SK-N-SH (cell line): ENCODE results near the gene HIPK1. TPM values are rescaled to one million over a fixed set of nuclear protein-coding genes. Genes with fewer than 3 reads are reported as not detected.

Experiments used
- CTCF ChIA-PET: fragments of 300-600, 350-600 bp; formaldehyde crosslinking; extraction: SDS; loops from one replicate; lab custom pipeline; 2021; lab: Yijun Ruan, JAX
- POLR2A ChIA-PET: fragments of 350-600 bp; sonication (Branson Sonifier 250); formaldehyde crosslinking; extraction: SDS; loops from one replicate; lab custom pipeline; 2020; ENCODE audit warnings: antibody characterized with exemption, inconsistent platforms; lab: Yijun Ruan, JAX
- DNase-seq: peaks from one replicate; pipeline ENCODE4 v3.0.0; 2012
- H2AFZ ChIP-seq: fragments of 200-600 bp; sonication (generic); 2 replicates; pipeline ENCODE4 v1.8.1; 2016; ENCODE audit warnings: antibody characterized with exemption, mild to moderate bottlenecking, low read depth
- H3F3A ChIP-seq: fragments of 200-600 bp; sonication (generic); replicated peaks from 2 replicates; pipeline ENCODE3; 2016; ENCODE audit warnings: antibody characterized with exemption, mild to moderate bottlenecking; ENCODE audit not compliant: insufficient read depth
- H3K27ac ChIP-seq, 2 experiments: fragments of 200-500 bp in 1 of 2; fragments of 200-600 bp in 1 of 2; sonication (Bioruptor generic) in 1 of 2; sonication (generic), shearing (Covaris generic) in 1 of 2; 2 replicates each; pipeline versions ENCODE4 v1.5.1 to v1.6.1; 2014 to 2016; ENCODE audit warnings: low read depth in 2 of 2, inconsistent platforms in 1 of 2, low read length in 1 of 2, mild to moderate bottlenecking in 1 of 2, mixed read lengths in 1 of 2
- H3K27me3 ChIP-seq: fragments of 200-600 bp; sonication (generic), shearing (Covaris generic); 2 replicates; pipeline ENCODE4 v1.6.1; 2016; ENCODE audit warnings: mixed run types; ENCODE audit not compliant: insufficient read depth
- H3K36me3 ChIP-seq, 2 experiments: fragments of 200-500 bp in 1 of 2; fragments of 200-600 bp in 1 of 2; sonication (Bioruptor generic) in 1 of 2; sonication (generic) in 1 of 2; replicated peaks in 1 of 2; 2 replicates each; pipeline versions ENCODE3 to v1.5.1; 2014 to 2016; ENCODE audit warnings: low read length in 1 of 2, mild to moderate bottlenecking in 1 of 2; ENCODE audit not compliant: insufficient read depth in 2 of 2, control insufficient read depth in 1 of 2
- H3K4me1 ChIP-seq, 2 experiments: fragments of 200-500 bp in 1 of 2; fragments of 200-600 bp in 1 of 2; sonication (Bioruptor generic) in 1 of 2; sonication (generic), shearing (Covaris generic) in 1 of 2; 2 replicates each; pipeline versions ENCODE4 v1.5.1 to v1.6.1; 2014 to 2016; ENCODE audit warnings: low read depth in 1 of 2, low read length in 1 of 2, mixed run types in 1 of 2; ENCODE audit not compliant: insufficient read depth in 2 of 2, control insufficient read depth in 1 of 2
- H3K4me2 ChIP-seq: fragments of 200-600 bp; sonication (generic), shearing (Covaris generic); 2 replicates; pipeline ENCODE4 v1.6.1; 2017; ENCODE audit warnings: mixed run types
- H3K4me3 ChIP-seq, 2 experiments: fragments of 200-500 bp in 1 of 2; fragments of 200-600 bp in 1 of 2; sonication (Bioruptor generic) in 1 of 2; sonication (generic), shearing (Covaris generic) in 1 of 2; 2 replicates each; pipeline versions ENCODE4 v1.5.1 to v1.8.1; 2014 to 2016; ENCODE audit warnings: low read depth in 2 of 2, inconsistent platforms in 1 of 2, low read length in 1 of 2, mild to moderate bottlenecking in 1 of 2, mixed read lengths in 1 of 2, moderate library complexity in 1 of 2
- H3K79me2 ChIP-seq: fragments of 200-600 bp; sonication (generic); 2 replicates; pipeline ENCODE4 v1.8.1; 2017; ENCODE audit warnings: mild to moderate bottlenecking; ENCODE audit not compliant: insufficient read depth
- H3K9ac ChIP-seq: fragments of 200-600 bp; sonication (generic); 2 replicates; pipeline ENCODE4 v1.6.1; 2017; ENCODE audit warnings: mixed run types
- H3K9me2 ChIP-seq: fragments of 200-600 bp; sonication (generic); 2 replicates; pipeline ENCODE4 v1.6.1; 2017; ENCODE audit warnings: mixed run types
- H3K9me3 ChIP-seq: fragments of 200-600 bp; sonication (generic); 2 replicates; pipeline ENCODE4 v1.6.1; 2017; ENCODE audit warnings: mixed run types, mild to moderate bottlenecking, moderate library complexity
- H4K20me1 ChIP-seq: fragments of 200-600 bp; sonication (generic); 2 replicates; pipeline ENCODE4 v1.6.1; 2017; ENCODE audit warnings: mild to moderate bottlenecking, mixed run types; ENCODE audit not compliant: insufficient read depth
- CTCF ChIP-seq: fragments of 200-600 bp; sonication (generic); IDR thresholded peaks from 2 replicates; pipeline ENCODE4 v1.6.1; 2017; ENCODE audit warnings: antibody characterized with exemption, mild to moderate bottlenecking, moderate library complexity
- ELF1 ChIP-seq: IDR thresholded peaks from 2 replicates; pipeline ENCODE4 v1.4.0; 2012
- EP300 ChIP-seq, 2 experiments: IDR thresholded peaks; 2 replicates each; pipeline versions ENCODE4 v1.4.0 to v1.6.1; 2012; ENCODE audit warnings: borderline replicate concordance in 1 of 2, low read depth in 1 of 2, low read length in 1 of 2
- FOSL2 ChIP-seq: IDR thresholded peaks from 2 replicates; pipeline ENCODE4 v1.4.0; 2012; ENCODE audit warnings: low read depth, mild to moderate bottlenecking, moderate library complexity, borderline replicate concordance
- FOXJ3 ChIP-seq: sonication (generic); formaldehyde crosslinking; IDR thresholded peaks from 2 replicates; pipeline ENCODE4 v1.5.1; 2020; ENCODE audit warnings: mild to moderate bottlenecking, missing genetic modification reagents
- GATA2 ChIP-seq: sonication (generic); formaldehyde crosslinking; IDR thresholded peaks from 2 replicates; pipeline ENCODE4 v1.5.0; 2020; ENCODE audit warnings: mild to moderate bottlenecking, missing genetic modification reagents
- IRF3 ChIP-seq: fragments of 150-350 bp; IDR thresholded peaks from 2 replicates; pipeline ENCODE4 v1.6.1; 2016; ENCODE audit warnings: mild to moderate bottlenecking, low read depth, low read length
- JUND ChIP-seq: IDR thresholded peaks from 2 replicates; pipeline ENCODE4 v1.4.0; 2012
- MEF2A ChIP-seq: IDR thresholded peaks from 2 replicates; pipeline ENCODE4 v1.4.0; 2012; ENCODE audit warnings: low read depth, borderline replicate concordance
- MXI1 ChIP-seq: IDR thresholded peaks from 2 replicates; pipeline ENCODE4 v1.6.1; 2012; ENCODE audit warnings: mild to moderate bottlenecking, low read depth, low read length, improper control_type of control experiment
- NFIC ChIP-seq: IDR thresholded peaks from 2 replicates; pipeline ENCODE4 v1.4.0; 2012; ENCODE audit warnings: borderline replicate concordance
- NRF1 ChIP-seq: IDR thresholded peaks from 2 replicates; pipeline ENCODE4 v1.6.1; 2012; ENCODE audit warnings: low read depth, mild to moderate bottlenecking, low read length
- PBX3 ChIP-seq: IDR thresholded peaks from 2 replicates; pipeline ENCODE4; 2012
- RAD21 ChIP-seq: IDR thresholded peaks from 2 replicates; pipeline ENCODE4 v1.6.1; 2012; ENCODE audit warnings: mild to moderate bottlenecking, low read length
- RCOR1 ChIP-seq: fragments of 150-350 bp; IDR thresholded peaks from 2 replicates; pipeline ENCODE4 v1.6.1; 2017; ENCODE audit warnings: antibody characterized with exemption, low read length
- RFX5 ChIP-seq: IDR thresholded peaks from 2 replicates; pipeline ENCODE4 v1.6.1; 2012; ENCODE audit warnings: mild to moderate bottlenecking, improper control_type of control experiment, low read length
- RXRA ChIP-seq: IDR thresholded peaks from 2 replicates; pipeline ENCODE4 v1.4.0; 2012; ENCODE audit warnings: low read depth, mild to moderate bottlenecking, borderline replicate concordance
- SMC3 ChIP-seq: IDR thresholded peaks from 2 replicates; pipeline ENCODE4 v1.6.1; 2012; ENCODE audit warnings: low read depth, low read length, improper control_type of control experiment
- TAF1 ChIP-seq: IDR thresholded peaks from 2 replicates; pipeline ENCODE4 v1.6.1; 2012; ENCODE audit warnings: low read depth, mild to moderate bottlenecking, low read length, moderate library complexity, borderline replicate concordance
- TCF12 ChIP-seq: IDR thresholded peaks from 2 replicates; pipeline ENCODE4 v1.4.0; 2012
- YY1 ChIP-seq: IDR thresholded peaks from 2 replicates; pipeline ENCODE4 v1.4.0; 2012; ENCODE audit warnings: low read depth, mild to moderate bottlenecking
- WGBS: methylation state at CpG from one replicate; pipeline ENCODE4 v1.1.6; 2017; ENCODE audit warnings: low lambda C conversion rate; 5-methylcytosine and 5-hydroxymethylcytosine counted together
- polyA plus RNA-seq, 3 experiments: library from polyadenylated mRNA; depleted of rRNA; stranded (reverse); fragments of >200 nt; gene quantifications; 2 replicates each; pipeline ENCODE4 v1.2.3, GENCODE V29; 2012

The HIPK1 gene
- polyA plus RNA-seq, 1 of the 3 experiments (the other 2 are of a cell fraction) = 7.1 TPM

- TF ChIP-seq MXI1 (no peak), NRF1 (no peak), PBX3 (no peak), RXRA (no peak), ELF1 (no peak), MEF2A (no peak), FOSL2 (no peak), JUND (no peak), RCOR1 (no peak), GATA2 (no peak), RAD21 (no peak), CTCF (no peak)
- TF ChIP-seq, all 33 proteins: peak for 0
- WGBS = 80% methylated on average over 2 of the region's 2 CpGs
- CTCF ChIA-PET = no interaction called here
- Histone ChIP-seq H3K4me3 (no peak overlapping the region), H3K9me3 (no peaks in the 10 kb centered on the region), H3K4me2 (no peak overlapping the region), H3K27me3 (no peaks in the 10 kb centered on the region; the same call in 1 of the 2 replicates), H3K4me1 (peaks cover 0 to 2% of the 10 kb centered on the region in 2 experiments; a peak in 1 of 4 replicates), H3K79me2 (no peaks in the 10 kb centered on the region), H4K20me1 (no peaks in the 10 kb centered on the region), H3K36me3 (no peaks in the 10 kb centered on the region), H3K9ac (no peak overlapping the region), H3K27ac (no peak overlapping the region), H2AFZ (no peak overlapping the region), H3K9me2 (no peaks in the 10 kb centered on the region), H3F3A (no peaks in the 10 kb centered on the region)
- DNase-seq = no peak
- POLR2A ChIA-PET = no interaction called here
Observed at GRCh38 chr1:113999799-114000198, 70.7 kb downstream of the HIPK1 start.

GRCh38 chr1:114000406-114000805 lies 71.3 kb downstream of the HIPK1 start:
- no peak overlapping the region for H2AFZ ChIP-seq
- no peaks in the 10 kb centered on the region for H3K36me3 ChIP-seq
- H3F3A ChIP-seq = no peaks in the 10 kb centered on the region
- peaks cover 0 to 2% of the 10 kb centered on the region in 2 experiments; a peak in 1 of 4 replicates for H3K4me1 ChIP-seq
- POLR2A ChIA-PET = no interaction called here
- H3K79me2 ChIP-seq = no peaks in the 10 kb centered on the region
- H3K9me2 ChIP-seq = no peaks in the 10 kb centered on the region
- no peaks in the 10 kb centered on the region for H4K20me1 ChIP-seq
- H3K9ac ChIP-seq = no peak overlapping the region
- no peak for DNase-seq
- TF ChIP-seq MXI1 = no peak
- TF ChIP-seq NFIC = no peak
- TF ChIP-seq TAF1 = no peak
- TF ChIP-seq FOXJ3 (CRISPR knock-in tag) = no peak
- TF ChIP-seq FOSL2 = no peak
- no peak for TF ChIP-seq IRF3
- TF ChIP-seq NRF1 = no peak
- no peak for TF ChIP-seq ELF1
- TF ChIP-seq YY1 = no peak
- no peak for TF ChIP-seq RFX5
- no peak for TF ChIP-seq SMC3
- no peak for TF ChIP-seq EP300 (IDR thresholded peaks at IDR 0.05; ENCODE audit: borderline replicate concordance in 1 of 2, low read depth in 1 of 2, low read length in 1 of 2)
- no peak for TF ChIP-seq TCF12
- CTCF ChIA-PET = interaction anchor here (0.9 to 2.0 kb wide), 4 partner anchors 9 to 283 kb away, joined by 3 to 7 read pairs (median 5); partner anchors contain the start of gene OLFML3
- H3K9me3 ChIP-seq = no peaks in the 10 kb centered on the region
- no peak overlapping the region for H3K4me2 ChIP-seq
- H3K27ac ChIP-seq = no peak overlapping the region
- H3K27me3 ChIP-seq = no peaks in the 10 kb centered on the region; the same call in 1 of the 2 replicates
- no peak overlapping the region for H3K4me3 ChIP-seq
